H1 (cell line): Measurements from ENCODE around the gene LIN28A. TPM values are rescaled to one million over a fixed set of nuclear protein-coding genes. Genes with fewer than 3 reads are reported as not detected.

Experiments used
- BCL11A ChIP-seq, 2 experiments: IDR thresholded peaks; one replicate each; pipeline ENCODE4 v1.6.1; 2011; ENCODE audit warnings: low read depth in 2 of 2, low read length in 2 of 2, mild to moderate bottlenecking in 2 of 2
- CHD7 ChIP-seq: fragments of 300-600 bp; sonication (generic); IDR thresholded peaks from 2 replicates; pipeline ENCODE4 v1.7.1; 2012; ENCODE audit warnings: low read length, moderate library complexity, mild to moderate bottlenecking, inconsistent platforms; ENCODE audit not compliant: insufficient replicate concordance
- CTBP2 ChIP-seq: IDR thresholded peaks from 2 replicates; pipeline ENCODE4 v1.7.0; 2011; ENCODE audit warnings: borderline replicate concordance, mild to moderate bottlenecking, moderate library complexity, mixed read lengths, low read length; ENCODE audit not compliant: insufficient read depth, insufficient read length
- EP300 ChIP-seq, 2 experiments: IDR thresholded peaks; 1 replicate in 1 of 2; 2 replicates in 1 of 2; pipeline ENCODE4 v1.6.1; 2011 to 2012; ENCODE audit warnings: low read depth in 2 of 2, low read length in 2 of 2, mild to moderate bottlenecking in 2 of 2, borderline replicate concordance in 1 of 2, inconsistent platforms in 1 of 2, moderate library complexity in 1 of 2
- HDAC6 ChIP-seq: IDR thresholded peaks from one replicate; pipeline ENCODE4 v1.7.1; 2012; ENCODE audit warnings: low read depth, mild to moderate bottlenecking, inconsistent platforms, low read length, moderate library complexity
- MAFK ChIP-seq: IDR thresholded peaks from 2 replicates; pipeline ENCODE4 v1.6.1; 2012; ENCODE audit warnings: low read depth, mild to moderate bottlenecking, improper control_type of control experiment, low read length
- TCF12 ChIP-seq: IDR thresholded peaks from 2 replicates; pipeline ENCODE4 v1.6.1; 2011; ENCODE audit warnings: low read depth, mild to moderate bottlenecking, low read length
- USF2 ChIP-seq: IDR thresholded peaks from 2 replicates; pipeline ENCODE4 v1.6.1; 2011; ENCODE audit warnings: low read length, improper control_type of control experiment
- ZNF274 ChIP-seq: IDR thresholded peaks from 2 replicates; pipeline ENCODE4 v1.7.0; 2012; ENCODE audit warnings: low read length, borderline replicate concordance; ENCODE audit errors: extremely low read depth
- polyA plus RNA-seq, 7 experiments: library from polyadenylated mRNA; depleted of rRNA in 3 of 7; stranded (reverse) in 5 of 7; unstranded in 2 of 7; fragments of >200 nt in 5 of 7; fragments of 200-250 nt in 2 of 7; gene quantifications; 1 replicate in 5 of 7; 2 replicates in 1 of 7; 4 replicates in 1 of 7; pipeline versions ENCODE4 v1.2.1 to v1.2.3, GENCODE V29; 2011 to 2013; ENCODE audit warnings: missing spikeins in 2 of 7, mixed read lengths in 2 of 7
- total RNA-seq: library from RNA; stranded (reverse); fragmentation: NEBNext Ultra II Directional; extraction: Animal tissue kit (Norgen Biotek cat#: 25700); gene quantifications from 2 replicates; pipeline ENCODE4 v1.2.1, GENCODE V29; 2021

The LIN28A gene
- total and polyA plus RNA-seq, 2 of the 8 experiments (the other 6 are each of a cell fraction or from before 2014, with no cell fraction given): 403 to 1,486 TPM

GRCh38 chr1:26389604-26390247, 20.9 kb upstream of the LIN28A start (continued):
- TF ChIP-seq CHD7 (no peak), BCL11A (IDR thresholded peaks at IDR 0.05; ENCODE audit: low read depth in 2 of 2, low read length in 2 of 2) (no peak), HDAC6 (no peak), CTBP2 (no peak), EP300 (IDR thresholded peaks at IDR 0.05; ENCODE audit: borderline replicate concordance in 1 of 2, low read depth in 2 of 2, low read length in 2 of 2) (no peak), TCF12 (no peak), ZNF274 (no peak), USF2 (no peak), MAFK (no peak)
